Measurements from ENCODE around the gene ABCC2.

- no peak for TF ChIP-seq CTCF (IDR thresholded peaks at IDR 0.05; ENCODE audit: low read length)
- no peak for TF ChIP-seq EZH2 (optimal IDR thresholded peaks at IDR 0.05; ENCODE audit: low read depth, low read length)
These were observed 93.0 kb downstream of the ABCC2 start for GRCh38 chr10:99875473-99875872.

Measured in MM.1S (cell line).